ENCODE data around the gene ST7L.
"Not testable (repeated sequence)": the region's sequence is repeated elsewhere in the genome, so short reads cannot be mapped to it uniquely, and the experiment has no call there.

The ST7L gene

GRCh38 chr1:112618721-112619517, at the start of gene ST7L:
TSS of gene ST7L (minus strand) at chr1:112619141. CDS start at chr1:112619113, 28 bp downstream.
- no peak for TF ChIP-seq CTCF (IDR thresholded peaks at IDR 0.05; ENCODE audit: insufficient read depth, low read depth, low read length, missing control alignments)
- DNase-seq (ENCODE audit: low read depth) = peak; percentile 72
- H3K4me3 ChIP-seq (ENCODE audit: low read depth, low read length) = peak within 1 kb of the TSS; percentile 76

- TF ChIP-seq CTCF (IDR thresholded peaks at IDR 0.05; ENCODE audit: insufficient read depth, low read depth, low read length, missing control alignments) = no peak
- H3K4me3 ChIP-seq (ENCODE audit: low read depth, low read length) = no peak overlapping the region
- no peak for DNase-seq (ENCODE audit: low read depth)
These were observed 48.0 kb upstream of the ST7L start for GRCh38 chr1:112666946-112667345.

GRCh38 chr1:112665857-112666256, 46.9 kb upstream of the ST7L start:
- no peak for TF ChIP-seq CTCF (IDR thresholded peaks at IDR 0.05; ENCODE audit: insufficient read depth, low read depth, low read length, missing control alignments)
- DNase-seq (ENCODE audit: low read depth) = no peak
- no peak overlapping the region for H3K4me3 ChIP-seq (ENCODE audit: low read depth, low read length)

GRCh38 chr1:112651205-112651604, 32.3 kb upstream of the ST7L start:
- no peak for TF ChIP-seq CTCF (IDR thresholded peaks at IDR 0.05; ENCODE audit: insufficient read depth, low read depth, low read length, missing control alignments)
- DNase-seq (ENCODE audit: low read depth) = no peak
- no peak overlapping the region for H3K4me3 ChIP-seq (ENCODE audit: low read depth, low read length)

GRCh38 chr1:112646225-112646624, 27.3 kb upstream of the ST7L start:
- no peak for TF ChIP-seq CTCF (IDR thresholded peaks at IDR 0.05; ENCODE audit: insufficient read depth, low read depth, low read length, missing control alignments)
- no peak for DNase-seq (ENCODE audit: low read depth)
- no peak overlapping the region for H3K4me3 ChIP-seq (ENCODE audit: low read depth, low read length)

GRCh38 chr1:112643080-112643479, 24.1 kb upstream of the ST7L start:
- DNase-seq (ENCODE audit: low read depth) = no peak
- no peak for TF ChIP-seq CTCF (IDR thresholded peaks at IDR 0.05; ENCODE audit: insufficient read depth, low read depth, low read length, missing control alignments)

GRCh38 chr1:112640437-112640836, 21.5 kb upstream of the ST7L start:
- DNase-seq (ENCODE audit: low read depth); H3K4me3 ChIP-seq (ENCODE audit: low read depth, low read length): not testable (repeated sequence)

More at GRCh38 chr1:112643080-112643479, 24.1 kb upstream of the ST7L start:
- no peak overlapping the region for H3K4me3 ChIP-seq (ENCODE audit: low read depth, low read length)

Measured in GM12865 (cell line).